Measurements from ENCODE around the gene ZNF548.

GRCh38 chr19:57403737-57404563 is 14.3 kb downstream of the ZNF548 start:
- TF ChIP-seq CTCF (conservative IDR thresholded peaks at IDR 0.05; ENCODE audit: low read length), result no peak
- TF ChIP-seq EZH2phosphoT487 (IDR thresholded peaks at IDR 0.05; ENCODE audit: borderline replicate concordance, low read depth, low read length), result no peak

All from OCI-LY7 (cell line).